Activated T-helper 2 cell treated with anti-CD3 and anti-CD28 coated beads, Interferon-gamma antibody, Interleukin-2, Interleukin-4, amounts not matched to agents 10 μg/mL and 5 μg/mL and 100 μg/mL, durations not matched to agents 14 hours and 24 hours and 36 hours (primary cell): Measurements from ENCODE around the gene RAB11FIP3. TPM values are rescaled to one million over a fixed set of nuclear protein-coding genes. Genes with fewer than 3 reads are reported as not detected.
"Not testable (repeated sequence)": the region's sequence is repeated elsewhere in the genome, so short reads cannot be mapped to it uniquely, and the experiment has no call there.

Source experiments
- DNase-seq: peaks from one replicate; pipeline ENCODE4 v3.0.0; 2021; ENCODE audit warnings: low spot score
- H3K27ac Mint-ChIP-seq: one replicate; pipeline ENCODE4 v1.8.0; 2021; ENCODE audit warnings: mixed read lengths
- H3K27me3 Mint-ChIP-seq: one replicate; pipeline ENCODE4 v1.8.0; 2021; ENCODE audit warnings: low read depth, mixed read lengths
- H3K36me3 Mint-ChIP-seq: one replicate; pipeline ENCODE4 v1.8.0; 2021; ENCODE audit warnings: low read depth, mixed read lengths
- H3K4me1 Mint-ChIP-seq: one replicate; pipeline ENCODE4 v1.8.0; 2021; ENCODE audit warnings: low read depth, mixed read lengths
- H3K4me3 Mint-ChIP-seq: one replicate; pipeline ENCODE4 v1.8.0; 2021; ENCODE audit warnings: low read depth, mild to moderate bottlenecking, moderate library complexity, mixed read lengths
- H3K9me3 Mint-ChIP-seq: one replicate; pipeline ENCODE4 v1.8.0; 2021; ENCODE audit warnings: mixed read lengths
- intact Hi-C: fragments of 100-400 bp; cut with micrococcal nuclease; formaldehyde crosslinking; loops from one replicate; pipeline ENCODE4 v1.15.1; 2023
- total RNA-seq: library from RNA; stranded (reverse); gene quantifications from 2 replicates; pipeline ENCODE4 v1.2.3, GENCODE V29; 2022

Gene RAB11FIP3
- total RNA-seq, 1 donor from 2014 or later: 47.2 TPM

- H3K9me3 Mint-ChIP-seq: no peaks in the 10 kb centered on the region
- H3K4me1 Mint-ChIP-seq: peaks cover 9% of the 10 kb centered on the region
- H3K36me3 Mint-ChIP-seq: no peaks in the 10 kb centered on the region
- DNase-seq: peak; percentile 59
- peak within 1 kb of the TSS; percentile 78 for H3K4me3 Mint-ChIP-seq
- H3K27ac Mint-ChIP-seq: no peak within 1 kb of the TSS
- no peaks in the 10 kb centered on the region for H3K27me3 Mint-ChIP-seq
- intact Hi-C loops: loop anchor here (5.0 kb wide), 1 partner anchor 45 kb away; the partner anchor contains the start of gene RAB11FIP3
These were observed 43.4 kb upstream of the RAB11FIP3 start, which contains the start of gene PGAP6 for GRCh38 chr16:381789-382717. Gene PGAP6, minus strand, starts transcription at chr16:381978. Its CDS starts 157 bp downstream, at chr16:381821.

- H3K27ac Mint-ChIP-seq: no peak overlapping the region
These were observed 42.0 kb upstream of the RAB11FIP3 start for GRCh38 chr16:383326-384051.

DNA sequence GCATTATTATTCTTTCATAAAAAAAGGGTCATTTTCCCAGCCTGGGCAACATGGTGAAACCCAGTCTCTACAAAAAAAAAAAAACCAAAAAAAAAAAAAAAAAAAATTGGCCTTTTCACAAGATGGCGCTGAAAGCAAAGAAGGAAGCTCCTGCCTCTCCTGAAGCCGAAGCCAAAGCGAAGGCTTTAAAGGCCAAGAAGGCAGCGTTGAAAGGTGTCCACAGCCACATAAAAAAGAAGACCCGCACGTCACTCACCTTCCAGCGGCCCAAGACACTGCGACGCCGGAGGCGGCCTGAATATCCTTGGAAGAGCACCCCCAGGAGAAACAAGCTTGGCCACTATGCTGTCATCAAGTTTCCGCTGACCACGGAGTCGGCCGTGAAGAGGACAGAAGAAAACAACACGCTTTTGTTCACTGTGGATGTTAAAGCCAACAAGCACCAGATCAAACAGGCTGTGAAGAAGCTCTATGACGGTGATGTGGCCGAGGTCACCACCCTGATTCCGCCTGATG is 38.8 kb upstream of the RAB11FIP3 start:
- Mint-ChIP-seq H3K36me3 (no peaks in the 10 kb centered on the region), H3K4me3 (no peak overlapping the region), H3K27me3 (no peaks in the 10 kb centered on the region), H3K27ac (no peak overlapping the region), H3K4me1 (peaks cover 9% of the 10 kb centered on the region), H3K9me3 (no peaks in the 10 kb centered on the region)
- no peak for DNase-seq
- intact Hi-C loops: no loop called here

More at GRCh38 chr16:383326-384051, 42.0 kb upstream of the RAB11FIP3 start:
- Mint-ChIP-seq H3K4me3 (peak overlapping the region; percentile 78), H3K4me1 (peaks cover 9% of the 10 kb centered on the region), H3K9me3 (no peaks in the 10 kb centered on the region), H3K36me3 (no peaks in the 10 kb centered on the region), H3K27me3 (no peaks in the 10 kb centered on the region)
- DNase-seq: no peak
- intact Hi-C loops: loop anchor here (5.0 kb wide), 1 partner anchor 44 kb away; the partner anchor contains the start of gene RAB11FIP3

- H3K4me3 Mint-ChIP-seq, H3K4me1 Mint-ChIP-seq, H3K27ac Mint-ChIP-seq, DNase-seq, H3K9me3 Mint-ChIP-seq, H3K36me3 Mint-ChIP-seq, intact Hi-C loops, H3K27me3 Mint-ChIP-seq: not testable (repeated sequence)
These were observed 37.4 kb upstream of the RAB11FIP3 start for GRCh38 chr16:387761-388666.

GRCh38 chr16:389352-389751 is 36.1 kb upstream of the RAB11FIP3 start:
- Mint-ChIP-seq H3K4me1 (no peaks in the 10 kb centered on the region), H3K36me3 (no peaks in the 10 kb centered on the region), H3K27me3 (no peaks in the 10 kb centered on the region), H3K9me3 (no peaks in the 10 kb centered on the region), H3K27ac (no peak overlapping the region), H3K4me3 (no peak overlapping the region)
- intact Hi-C loops: no loop called here
- no peak for DNase-seq

- intact Hi-C loops: loop anchor here (1.0 to 10.0 kb wide), 2 partner anchors 95 to 133 kb away; partner anchors contain the start of gene CAPN15
- Mint-ChIP-seq H3K27me3 (peaks cover 8% of the 10 kb centered on the region), H3K4me3 (no peak overlapping the region), H3K9me3 (no peaks in the 10 kb centered on the region), H3K27ac (no peak overlapping the region), H3K36me3 (no peaks in the 10 kb centered on the region), H3K4me1 (peaks cover 4% of the 10 kb centered on the region)
- DNase-seq: peak; percentile 56
These were observed 33.5 kb upstream of the RAB11FIP3 start for GRCh38 chr16:391885-392335.

DNA sequence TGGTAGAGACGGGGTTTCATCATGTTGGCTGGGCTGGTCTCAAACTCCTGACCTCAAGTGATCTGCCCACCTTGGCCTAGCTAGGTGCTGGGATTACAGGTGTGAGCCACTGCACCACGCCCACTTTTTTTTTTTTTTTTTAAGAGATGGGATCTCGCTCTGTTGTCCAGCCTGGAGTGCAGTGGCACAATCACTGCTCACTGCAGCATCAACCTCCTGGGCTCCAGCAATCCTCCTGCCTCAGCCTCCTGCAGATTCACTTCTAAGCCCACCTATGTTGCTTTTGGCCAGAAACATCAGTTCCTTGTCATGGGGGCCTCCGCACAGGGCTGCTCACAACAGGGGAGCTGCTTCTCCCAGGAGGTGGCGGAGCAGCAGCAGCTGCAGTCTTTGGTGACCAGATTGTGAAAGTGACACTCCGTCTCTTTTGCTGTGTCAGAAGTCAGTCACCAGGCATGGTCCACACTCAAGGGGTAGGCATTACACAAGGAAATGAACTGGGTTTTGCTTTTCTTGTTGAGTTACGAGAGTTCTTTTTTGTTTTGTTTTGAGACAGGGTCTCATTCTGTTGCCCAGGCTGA is 32.9 kb upstream of the RAB11FIP3 start:
- Mint-ChIP-seq H3K4me3 (no peak overlapping the region), H3K36me3 (no peaks in the 10 kb centered on the region), H3K4me1 (peaks cover 4% of the 10 kb centered on the region), H3K27me3 (peaks cover 8% of the 10 kb centered on the region), H3K9me3 (no peaks in the 10 kb centered on the region), H3K27ac (no peak overlapping the region)
- intact Hi-C loops: loop anchor here (1.0 to 10.0 kb wide), 2 partner anchors 95 to 132 kb away; partner anchors contain the start of gene CAPN15
- no peak for DNase-seq

GRCh38 chr16:396199-396598 is 29.2 kb upstream of the RAB11FIP3 start:
- Mint-ChIP-seq H3K4me1 (peaks cover 14% of the 10 kb centered on the region), H3K27me3 (peaks cover 8% of the 10 kb centered on the region), H3K9me3 (no peaks in the 10 kb centered on the region), H3K4me3 (peak overlapping the region; percentile 87), H3K27ac (no peak overlapping the region), H3K36me3 (no peaks in the 10 kb centered on the region)
- DNase-seq: no peak
- intact Hi-C loops: loop anchor here (10.0 kb wide), 1 partner anchor 129 kb away; the partner anchor contains the start of gene CAPN15

DNA sequence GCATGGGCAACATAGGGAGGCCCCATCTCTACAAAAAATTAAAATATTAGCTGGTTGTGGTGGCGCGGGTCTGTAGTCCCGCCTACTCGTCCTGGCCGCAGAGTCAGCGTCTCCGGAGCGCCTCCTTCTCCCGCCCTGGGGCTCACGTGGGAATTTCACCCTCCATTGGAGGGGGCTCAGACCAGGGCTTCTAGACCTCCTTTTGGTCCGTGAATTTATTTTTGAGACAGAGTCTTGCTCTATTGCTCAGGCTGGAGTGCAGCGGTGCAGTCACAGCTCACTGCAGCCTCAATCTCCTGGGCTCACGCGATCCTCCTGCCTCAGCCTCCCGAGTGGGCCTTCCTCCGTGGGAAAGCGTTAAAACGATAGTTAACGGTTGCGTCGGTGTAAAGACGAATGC is 28.8 kb upstream of the RAB11FIP3 start:
- intact Hi-C loops: loop anchor here (10.0 kb wide), 1 partner anchor 128 kb away; the partner anchor contains the start of gene CAPN15
- Mint-ChIP-seq H3K9me3 (no peaks in the 10 kb centered on the region), H3K4me1 (peaks cover 14% of the 10 kb centered on the region), H3K36me3 (no peaks in the 10 kb centered on the region), H3K4me3 (peak overlapping the region; percentile 87), H3K27ac (peak overlapping the region; percentile 79), H3K27me3 (peaks cover 8% of the 10 kb centered on the region)
- DNase-seq: no peak

DNA sequence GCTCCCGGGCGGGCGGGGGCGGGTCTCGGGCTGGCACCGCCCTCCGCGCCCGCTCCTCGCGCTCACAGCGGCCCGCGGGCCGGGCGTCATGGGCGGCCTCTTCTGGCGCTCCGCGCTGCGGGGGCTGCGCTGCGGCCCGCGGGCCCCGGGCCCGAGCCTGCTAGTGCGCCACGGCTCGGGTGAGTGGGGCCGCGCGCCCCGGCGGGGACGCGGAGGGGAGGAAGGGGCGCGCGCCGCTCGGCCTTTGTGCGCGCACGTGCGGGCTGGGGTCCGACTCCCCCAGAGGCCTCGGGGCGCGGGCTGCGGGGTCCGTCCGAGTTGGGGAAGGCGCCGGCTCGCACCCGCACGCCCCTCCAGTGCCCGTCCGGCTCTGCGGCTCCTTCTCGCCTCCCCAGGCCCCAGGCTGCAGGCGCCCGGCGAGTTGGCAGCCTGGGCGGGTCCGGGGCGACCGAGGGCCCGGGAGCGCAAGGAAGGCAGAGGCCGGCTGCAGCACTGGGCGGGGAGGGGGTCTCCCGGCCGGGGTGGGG is 28.3 kb upstream of the RAB11FIP3 start, which contains the start of gene NME4:
Gene NME4 (plus strand): TSS at position 65 of the 527 bp plus-strand sequence. CDS start 24 bp downstream, at position 89.
- Mint-ChIP-seq H3K4me3 (peak within 1 kb of the TSS; percentile 87), H3K27ac (peak within 1 kb of the TSS; percentile 79), H3K4me1 (peaks cover 14% of the 10 kb centered on the region), H3K9me3 (no peaks in the 10 kb centered on the region), H3K27me3 (peaks cover 8% of the 10 kb centered on the region), H3K36me3 (no peaks in the 10 kb centered on the region)
- DNase-seq: no peak
- intact Hi-C loops: loop anchor here (10.0 kb wide), 1 partner anchor 128 kb away; the partner anchor contains the start of gene CAPN15

GRCh38 chr16:397736-398332 is 27.6 kb upstream of the RAB11FIP3 start:
- Mint-ChIP-seq H3K9me3 (no peaks in the 10 kb centered on the region), H3K4me3 (peak overlapping the region; percentile 69), H3K27me3 (peaks cover 8% of the 10 kb centered on the region), H3K36me3 (no peaks in the 10 kb centered on the region), H3K4me1 (peaks cover 14% of the 10 kb centered on the region), H3K27ac (peak overlapping the region; percentile 33)
- DNase-seq: no peak
- intact Hi-C loops: loop anchor here (10.0 kb wide), 1 partner anchor 127 kb away; the partner anchor contains the start of gene CAPN15
